ENCODE data around the gene MBD3L2. TPM values are rescaled to one million over a fixed set of nuclear protein-coding genes. Genes with fewer than 3 reads are reported as not detected.

MBD3L2 gene
- total and polyA plus RNA-seq, 9 of the 15 experiments (the other 6 are each of a cell fraction or from before 2014, with no cell fraction given) = not detected

GRCh38 chr19:7099597-7099921 lies 50.4 kb downstream of the MBD3L2 start:
- DNase-seq (ENCODE audit: extremely low read depth in 1 of 4, low spot score in 3 of 4) (no peak), ATAC-seq (no peak), FAIRE-seq (no peak)
- Histone ChIP-seq H3K4me2 (ENCODE audit: insufficient read depth, low read length) (peak overlapping the region; percentile 88), H3K4me3 (peak overlapping the region; percentile 60), H3K36me3 (ENCODE audit: control insufficient read depth, insufficient read depth, low read length) (no peaks in the 10 kb centered on the region), H4K20me1 (replicated peaks; ENCODE audit: control insufficient read depth, insufficient read depth, low read length) (no peaks in the 10 kb centered on the region), H3K9me1 (ENCODE audit: control insufficient read depth, insufficient read depth, low read length) (no peaks in the 10 kb centered on the region), H3K27me3 (ENCODE audit: control insufficient read depth in 2 of 2, insufficient read depth in 2 of 2, low read length in 2 of 2) (peaks cover 2 to 10% of the 10 kb centered on the region in 2 experiments; a peak in 3 of 5 replicates), H2AFZ (ENCODE audit: low read depth, low read length) (peak overlapping the region; percentile 95), H3K4me1 (replicated peaks in 1 of 2; ENCODE audit: control insufficient read depth in 2 of 2, insufficient read depth in 2 of 2, low read length in 2 of 2) (peaks cover 6 to 11% of the 10 kb centered on the region in 2 experiments; a peak in 3 of 5 replicates), H3K9ac (ENCODE audit: insufficient read depth in 1 of 2, low read depth in 2 of 2, low read length in 2 of 2) (peak overlapping the region; percentile 76 to 94), H3K9me3 (replicated peaks; ENCODE audit: control insufficient read depth, insufficient read depth, low read depth, low read length) (peaks cover 10% of the 10 kb centered on the region; the same call in 1 of the 2 replicates), H3K79me2 (ENCODE audit: control insufficient read depth, insufficient read depth, low read length) (no peaks in the 10 kb centered on the region), H3K27ac (ENCODE audit: extremely low read depth, low read depth, low read length) (no peak overlapping the region; the same call in 2 of the 3 replicates)
- 20% methylated on average over 9 of the region's 9 CpGs for WGBS (ENCODE audit: insufficient coverage, low coverage, missing lambda C conversion rate)
- in situ Hi-C loops (cut with MboI) = no loop called here
- no TSS peak for BruUV-seq (replicated peaks)
- POLR2A ChIA-PET = interaction anchor here (0.6 to 1.2 kb wide), 3 partner anchors 9 to 30 kb away, joined by 3 to 7 read pairs (median 3); partner anchors contain the start of gene ZNF557
- CTCF ChIA-PET (ENCODE audit: low intra/inter-chr PET ratio) = no interaction called here
- intact Hi-C loops (cut with micrococcal nuclease) = no loop called here
- TF ChIP-seq ILK (tag; IDR thresholded peaks at IDR 0.05; ENCODE audit: borderline replicate concordance, low read depth) = no peak
- TF ChIP-seq MED1 (CRISPR knock-in tag; IDR thresholded peaks at IDR 0.05; ENCODE audit: borderline replicate concordance) = no peak
- peak in 1 of 2 experiments; percentile 9 for TF ChIP-seq E2F6 (IDR thresholded peaks at IDR 0.05; ENCODE audit: borderline replicate concordance in 1 of 2, extremely low read depth in 1 of 2, insufficient read depth in 1 of 2, insufficient read length in 1 of 2, low read depth in 1 of 2, low read length in 1 of 2, poor library complexity in 1 of 2, severe bottlenecking in 1 of 2)
- peak; percentile 21; the same call in 1 of the 2 replicates for TF ChIP-seq ARID3B (CRISPR knock-in tag; IDR thresholded peaks at IDR 0.05; ENCODE audit: borderline replicate concordance)
- no peak for TF ChIP-seq GATA2 (CRISPR knock-in tag; IDR thresholded peaks at IDR 0.05)
- no peak for TF ChIP-seq EP400 (IDR thresholded peaks at IDR 0.05)
- no peak for TF ChIP-seq ZNF766 (CRISPR knock-in tag; conservative IDR thresholded peaks at IDR 0.05)
- 0 out of 2 replicates have a peak, but pooled peaks have one; percentile 3 for TF ChIP-seq ETS1 (conservative IDR thresholded peaks at IDR 0.05; ENCODE audit: control insufficient read depth, low read depth, low read length)
- TF ChIP-seq BCLAF1 (IDR thresholded peaks at IDR 0.05; ENCODE audit: borderline replicate concordance in 1 of 2, control insufficient read depth in 1 of 2, low read depth in 2 of 2, low read length in 1 of 2) = no peak
- TF ChIP-seq PCBP2 (IDR thresholded peaks at IDR 0.05; ENCODE audit: low read depth, low read length, poor library complexity, severe bottlenecking) = no peak
- 0 out of 4 replicates have a peak, but pooled peaks of 1 of the 2 experiments have one; percentile 12 for TF ChIP-seq NRF1 (conservative IDR thresholded peaks at IDR 0.05 in 1 of 2, IDR thresholded peaks at IDR 0.05 in 1 of 2)
- no peak for TF ChIP-seq SRSF3 (IDR thresholded peaks at IDR 0.05; ENCODE audit: insufficient read depth, low read length)
- no peak for TF ChIP-seq FOXP1 (CRISPR knock-in tag; IDR thresholded peaks at IDR 0.05)
